ENCODE measurements around the gene CTCF.

GRCh38 chr16:67546761-67547422 lies 15.4 kb upstream of the CTCF start:
- TF ChIP-seq EP300 (IDR thresholded peaks at IDR 0.05) (peak in 1 of 2 donors; percentile 41), CTCF (IDR thresholded peaks at IDR 0.05) (peak; percentile 85 to 94 (median 93)), POLR2A (IDR thresholded peaks at IDR 0.05) (no peak)

Data from tibial nerve (tissue), 4 donors.